ENCODE results near the gene OR5AC2.

Gene OR5AC2

DNA sequence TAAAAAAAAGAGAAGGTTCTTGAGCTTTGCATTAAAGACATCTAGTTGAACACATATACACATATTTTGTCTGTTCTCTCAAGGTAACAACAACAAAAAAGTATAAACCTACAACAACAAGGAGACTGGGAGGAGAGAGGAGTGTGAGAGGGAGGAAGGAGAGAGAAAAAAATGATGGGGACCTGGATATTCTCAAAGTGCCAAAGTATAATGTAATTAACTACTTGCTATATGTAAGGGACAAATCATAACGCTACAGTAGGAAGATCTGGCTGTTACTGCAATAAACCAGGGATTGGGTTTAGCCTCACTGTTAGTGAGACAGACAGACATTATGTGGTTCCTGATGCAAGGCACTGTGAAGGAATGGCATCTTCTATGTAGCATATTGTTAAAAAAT lies 37.7 kb upstream of the OR5AC2 start:
- DNase-seq (ENCODE audit: extremely low spot score), result no peak
- ChIA-PET POLR2A (no interaction called here), CTCF (interaction anchor here (2.6 to 3.1 kb wide), 2 partner anchors 10 to 17 kb away, joined by 8 to 21 read pairs; no protein-coding TSS in a partner anchor)
- TF ChIP-seq, protein P1, sequence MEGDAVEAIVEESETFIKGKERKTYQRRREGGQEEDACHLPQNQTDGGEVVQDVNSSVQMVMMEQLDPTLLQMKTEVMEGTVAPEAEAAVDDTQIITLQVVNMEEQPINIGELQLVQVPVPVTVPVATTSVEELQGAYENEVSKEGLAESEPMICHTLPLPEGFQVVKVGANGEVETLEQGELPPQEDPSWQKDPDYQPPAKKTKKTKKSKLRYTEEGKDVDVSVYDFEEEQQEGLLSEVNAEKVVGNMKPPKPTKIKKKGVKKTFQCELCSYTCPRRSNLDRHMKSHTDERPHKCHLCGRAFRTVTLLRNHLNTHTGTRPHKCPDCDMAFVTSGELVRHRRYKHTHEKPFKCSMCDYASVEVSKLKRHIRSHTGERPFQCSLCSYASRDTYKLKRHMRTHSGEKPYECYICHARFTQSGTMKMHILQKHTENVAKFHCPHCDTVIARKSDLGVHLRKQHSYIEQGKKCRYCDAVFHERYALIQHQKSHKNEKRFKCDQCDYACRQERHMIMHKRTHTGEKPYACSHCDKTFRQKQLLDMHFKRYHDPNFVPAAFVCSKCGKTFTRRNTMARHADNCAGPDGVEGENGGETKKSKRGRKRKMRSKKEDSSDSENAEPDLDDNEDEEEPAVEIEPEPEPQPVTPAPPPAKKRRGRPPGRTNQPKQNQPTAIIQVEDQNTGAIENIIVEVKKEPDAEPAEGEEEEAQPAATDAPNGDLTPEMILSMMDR (IDR thresholded peaks at IDR 0.05; ENCODE audit: control extremely low read depth, extremely low read depth, low read depth, missing control alignments), result no peak

GRCh38 chr3:98056035-98056434 lies 30.9 kb upstream of the OR5AC2 start:
- POLR2A ChIA-PET, result no interaction called here
- no peak for DNase-seq (ENCODE audit: extremely low spot score)
- CTCF ChIA-PET, result interaction anchor here (0.8 to 3.1 kb wide), 4 partner anchors 10 to 54 kb away, joined by 3 to 13 read pairs (median 3); no protein-coding TSS in a partner anchor
- TF ChIP-seq, protein P1 (IDR thresholded peaks at IDR 0.05; ENCODE audit: control extremely low read depth, extremely low read depth, low read depth, missing control alignments), result no peak

GRCh38 chr3:98057631-98058030 lies 29.3 kb upstream of the OR5AC2 start:
- no peak for DNase-seq (ENCODE audit: extremely low spot score)
- CTCF ChIA-PET, result no interaction called here
- POLR2A ChIA-PET, result no interaction called here
- TF ChIP-seq, protein P1 (IDR thresholded peaks at IDR 0.05; ENCODE audit: control extremely low read depth, extremely low read depth, low read depth, missing control alignments), result no peak

DNA sequence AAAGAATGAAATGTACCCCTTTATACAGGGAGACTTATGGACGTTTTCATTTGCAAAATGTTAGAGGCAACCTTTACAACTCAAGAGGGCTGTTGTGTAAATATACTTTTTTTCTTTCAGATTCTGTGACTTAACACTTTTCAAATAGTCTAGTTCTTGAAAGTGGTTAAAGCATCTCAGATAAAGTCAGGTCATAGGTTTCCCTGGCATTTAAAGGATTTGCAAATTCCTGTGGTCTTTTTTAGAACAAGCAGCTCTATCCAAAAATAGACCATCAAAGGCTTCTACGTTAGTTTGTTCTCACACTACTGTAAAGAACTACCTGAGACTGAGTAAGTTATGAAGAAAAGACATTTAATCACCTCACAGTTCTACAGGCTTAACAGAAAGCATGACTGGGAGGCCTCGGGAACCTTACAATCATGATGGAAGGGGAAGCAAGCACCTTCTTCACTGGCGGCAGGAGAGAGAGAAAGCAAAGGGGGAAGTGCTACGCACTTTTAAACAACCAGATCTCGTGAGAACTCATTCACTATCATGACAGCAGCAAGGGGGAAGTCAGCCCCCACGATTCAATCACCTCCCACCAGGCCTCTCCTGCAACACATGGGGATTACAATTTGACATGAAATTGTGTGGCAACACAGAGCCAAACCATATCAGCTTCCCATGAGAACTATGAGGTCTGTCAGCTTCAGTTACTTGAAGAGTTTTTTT lies 28.6 kb upstream of the OR5AC2 start:
- DNase-seq (ENCODE audit: extremely low spot score), result no peak
- TF ChIP-seq, protein P1 (IDR thresholded peaks at IDR 0.05; ENCODE audit: control extremely low read depth, extremely low read depth, low read depth, missing control alignments), result no peak
- ChIA-PET POLR2A (no interaction called here), CTCF (no interaction called here)

GRCh38 chr3:98068824-98069223 lies 18.1 kb upstream of the OR5AC2 start:
- TF ChIP-seq, protein P1 (IDR thresholded peaks at IDR 0.05; ENCODE audit: control extremely low read depth, extremely low read depth, low read depth, missing control alignments), result no peak
- POLR2A ChIA-PET, result no interaction called here
- CTCF ChIA-PET, result interaction anchor here (1.0 to 1.6 kb wide), 3 partner anchors 9 to 228 kb away, joined by 3 read pairs; no protein-coding TSS in a partner anchor
- no peak for DNase-seq (ENCODE audit: extremely low spot score)

DNA sequence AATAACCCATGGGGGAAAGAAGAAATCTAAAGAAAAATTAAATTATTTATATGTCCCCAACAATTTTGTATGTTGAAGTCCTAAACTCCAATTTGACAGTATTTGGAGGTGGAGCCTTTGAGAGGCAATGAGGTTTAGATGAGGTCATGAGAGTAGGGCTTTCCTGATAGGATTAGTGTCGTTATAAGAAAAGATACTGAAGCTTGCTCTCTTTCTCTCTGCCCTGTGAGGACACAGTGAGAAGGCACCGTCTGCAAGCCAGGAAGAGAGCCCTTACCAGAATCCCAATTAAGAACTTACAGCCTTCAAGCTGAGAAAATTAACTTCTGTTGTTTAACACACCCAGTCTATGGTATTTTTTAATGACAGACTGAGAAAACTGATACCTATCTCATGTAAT lies 16.1 kb upstream of the OR5AC2 start:
- ChIA-PET CTCF (no interaction called here), POLR2A (no interaction called here)

More for the DNA sequence above, 16.1 kb upstream of the OR5AC2 start:
- DNase-seq (ENCODE audit: extremely low spot score), result no peak
- TF ChIP-seq, protein P1 (IDR thresholded peaks at IDR 0.05; ENCODE audit: control extremely low read depth, extremely low read depth, low read depth, missing control alignments), result no peak

All from GM10248 (cell line).